ENCODE data around the gene PALLD.

GRCh38 chr4:168757500-168757899, 260.6 kb downstream of the PALLD start:
- TF ChIP-seq EZH2 (optimal IDR thresholded peaks at IDR 0.05; ENCODE audit: low read depth, low read length) (no peak), EZH2phosphoT487 (IDR thresholded peaks at IDR 0.05; ENCODE audit: low read length) (no peak)
- TF ChIP-seq, protein P1, sequence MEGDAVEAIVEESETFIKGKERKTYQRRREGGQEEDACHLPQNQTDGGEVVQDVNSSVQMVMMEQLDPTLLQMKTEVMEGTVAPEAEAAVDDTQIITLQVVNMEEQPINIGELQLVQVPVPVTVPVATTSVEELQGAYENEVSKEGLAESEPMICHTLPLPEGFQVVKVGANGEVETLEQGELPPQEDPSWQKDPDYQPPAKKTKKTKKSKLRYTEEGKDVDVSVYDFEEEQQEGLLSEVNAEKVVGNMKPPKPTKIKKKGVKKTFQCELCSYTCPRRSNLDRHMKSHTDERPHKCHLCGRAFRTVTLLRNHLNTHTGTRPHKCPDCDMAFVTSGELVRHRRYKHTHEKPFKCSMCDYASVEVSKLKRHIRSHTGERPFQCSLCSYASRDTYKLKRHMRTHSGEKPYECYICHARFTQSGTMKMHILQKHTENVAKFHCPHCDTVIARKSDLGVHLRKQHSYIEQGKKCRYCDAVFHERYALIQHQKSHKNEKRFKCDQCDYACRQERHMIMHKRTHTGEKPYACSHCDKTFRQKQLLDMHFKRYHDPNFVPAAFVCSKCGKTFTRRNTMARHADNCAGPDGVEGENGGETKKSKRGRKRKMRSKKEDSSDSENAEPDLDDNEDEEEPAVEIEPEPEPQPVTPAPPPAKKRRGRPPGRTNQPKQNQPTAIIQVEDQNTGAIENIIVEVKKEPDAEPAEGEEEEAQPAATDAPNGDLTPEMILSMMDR (IDR thresholded peaks at IDR 0.05; ENCODE audit: low read length) = no peak
